G401.6 (cell line): ENCODE data around the gene CRYAA.
"Not testable (repeated sequence)": the region's sequence is repeated elsewhere in the genome, so short reads cannot be mapped to it uniquely, and the experiment has no call there.

Experiments used
- FAIRE-seq: peaks from 2 replicates; lab custom pipeline; 2012; peaks lifted over from hg19 to GRCh38; lab: Jason Lieb, UNC

CRYAA gene

GRCh38 chr21:43177043-43177906 is 8.5 kb downstream of the CRYAA start:
- FAIRE-seq: not testable (repeated sequence)

- not testable (repeated sequence) for FAIRE-seq
Observed at GRCh38 chr21:43178175-43178826, 9.5 kb downstream of the CRYAA start.

GRCh38 chr21:43181033-43181432 is 12.2 kb downstream of the CRYAA start:
- FAIRE-seq: not testable (repeated sequence)

- FAIRE-seq: not testable (repeated sequence)
Observed at GRCh38 chr21:43187268-43187667, 18.5 kb downstream of the CRYAA start.

- FAIRE-seq: no peak
Observed at GRCh38 chr21:43187715-43188114, 18.9 kb downstream of the CRYAA start.

GRCh38 chr21:43188181-43188580 is 19.4 kb downstream of the CRYAA start:
- FAIRE-seq: no peak

GRCh38 chr21:43188592-43189210 is 19.9 kb downstream of the CRYAA start:
- no peak for FAIRE-seq

- no peak for FAIRE-seq
Observed at GRCh38 chr21:43189936-43190335, 21.1 kb downstream of the CRYAA start.

- no peak for FAIRE-seq
Observed at GRCh38 chr21:43190544-43190943, 21.7 kb downstream of the CRYAA start.

GRCh38 chr21:43190951-43191350 is 22.1 kb downstream of the CRYAA start:
- FAIRE-seq: no peak

GRCh38 chr21:43191521-43191920 is 22.7 kb downstream of the CRYAA start:
- no peak for FAIRE-seq

GRCh38 chr21:43191971-43192370 is 23.2 kb downstream of the CRYAA start:
- no peak for FAIRE-seq

- no peak for FAIRE-seq
Observed at GRCh38 chr21:43192501-43193081, 23.8 kb downstream of the CRYAA start.

- FAIRE-seq: no peak
Observed at GRCh38 chr21:43193088-43193650, 24.4 kb downstream of the CRYAA start.

- FAIRE-seq: no peak
Observed at GRCh38 chr21:43193651-43194302, 25.0 kb downstream of the CRYAA start.

- no peak for FAIRE-seq
Observed at GRCh38 chr21:43194303-43195120, 25.7 kb downstream of the CRYAA start.

GRCh38 chr21:43195121-43196021 is 26.6 kb downstream of the CRYAA start:
- FAIRE-seq: no peak

- no peak for FAIRE-seq
Observed at GRCh38 chr21:43196826-43197225, 28.0 kb downstream of the CRYAA start.

GRCh38 chr21:43198376-43198775 is 29.6 kb downstream of the CRYAA start:
- FAIRE-seq: no peak

- FAIRE-seq: no peak
Observed at GRCh38 chr21:43201491-43201890, 32.7 kb downstream of the CRYAA start.
